H1 (cell line): ENCODE results near the gene STXBP6. TPM values are rescaled to one million over a fixed set of nuclear protein-coding genes. Genes with fewer than 3 reads are reported as not detected.

Source experiments
- RXRA ChIP-seq: IDR thresholded peaks from 2 replicates; pipeline ENCODE4 v1.6.1; 2011; ENCODE audit warnings: low read depth, mild to moderate bottlenecking, low read length, moderate library complexity; ENCODE audit not compliant: insufficient read depth
- SIN3A ChIP-seq, 2 experiments: IDR thresholded peaks in 1 of 2; conservative IDR thresholded peaks in 1 of 2; 2 replicates each; pipeline ENCODE4 v1.6.1; 2011 to 2012; ENCODE audit warnings: low read length in 2 of 2, improper control_type of control experiment in 1 of 2, low read depth in 1 of 2, mild to moderate bottlenecking in 1 of 2
- SP1 ChIP-seq: IDR thresholded peaks from 2 replicates; pipeline ENCODE4 v1.6.1; 2011; ENCODE audit warnings: low read depth, low read length
- SRF ChIP-seq: IDR thresholded peaks from 2 replicates; pipeline ENCODE4 v1.6.1; 2011; ENCODE audit warnings: mild to moderate bottlenecking, low read depth, low read length, moderate library complexity
- polyA plus RNA-seq, 7 experiments: library from polyadenylated mRNA; depleted of rRNA in 3 of 7; stranded (reverse) in 5 of 7; unstranded in 2 of 7; fragments of >200 nt in 5 of 7; fragments of 200-250 nt in 2 of 7; gene quantifications; 1 replicate in 5 of 7; 2 replicates in 1 of 7; 4 replicates in 1 of 7; pipeline versions ENCODE4 v1.2.1 to v1.2.3, GENCODE V29; 2011 to 2013; ENCODE audit warnings: missing spikeins in 2 of 7, mixed read lengths in 2 of 7
- total RNA-seq: library from RNA; stranded (reverse); fragmentation: NEBNext Ultra II Directional; extraction: Animal tissue kit (Norgen Biotek cat#: 25700); gene quantifications from 2 replicates; pipeline ENCODE4 v1.2.1, GENCODE V29; 2021
- TF ChIP-seq, protein P1 (sequence below): IDR thresholded peaks from 2 replicates; pipeline ENCODE4 v1.6.1; 2012; ENCODE audit warnings: inconsistent platforms

Gene STXBP6
- total and polyA plus RNA-seq, 2 of the 8 experiments (the other 6 are each of a cell fraction or from before 2014, with no cell fraction given) = 9.4 to 18.1 TPM

GRCh38 chr14:24849471-24849870, 200.5 kb downstream of the STXBP6 start (continued):
- TF ChIP-seq RXRA (no peak), SRF (no peak), SP1 (no peak), SIN3A (conservative IDR thresholded peaks at IDR 0.05 in 1 of 2, IDR thresholded peaks at IDR 0.05 in 1 of 2; ENCODE audit: low read depth in 1 of 2, low read length in 2 of 2) (no peak)
- TF ChIP-seq, protein P1, sequence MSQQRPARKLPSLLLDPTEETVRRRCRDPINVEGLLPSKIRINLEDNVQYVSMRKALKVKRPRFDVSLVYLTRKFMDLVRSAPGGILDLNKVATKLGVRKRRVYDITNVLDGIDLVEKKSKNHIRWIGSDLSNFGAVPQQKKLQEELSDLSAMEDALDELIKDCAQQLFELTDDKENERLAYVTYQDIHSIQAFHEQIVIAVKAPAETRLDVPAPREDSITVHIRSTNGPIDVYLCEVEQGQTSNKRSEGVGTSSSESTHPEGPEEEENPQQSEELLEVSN = no peak
- TF ChIP-seq, all 59 proteins: peak for 0
